H1 (cell line): Measurements from ENCODE around the gene STH. TPM values are rescaled to one million over a fixed set of nuclear protein-coding genes. Genes with fewer than 3 reads are reported as not detected.

Source experiments
- CTCF ChIA-PET: fragments of 300-600 bp; sonication (Branson Sonifier 250); formaldehyde crosslinking; loops from one replicate; lab custom pipeline; 2021; ENCODE audit not compliant: partially characterized antibody; lab: Charles Lee
- POLR2A ChIA-PET: fragments of 300-600 bp; sonication (Branson Sonifier 250); formaldehyde crosslinking; loops from one replicate; lab custom pipeline; 2021; ENCODE audit warnings: inconsistent platforms; ENCODE audit not compliant: partially characterized antibody; lab: Charles Lee
- DNase-seq, 2 experiments: peaks; one replicate each; pipeline versions ENCODE4 v3.0.0 to v3.0.0-alpha.2; 2010 to 2022; ENCODE audit warnings: low spot score in 2 of 2, low read depth in 1 of 2, mixed read lengths in 1 of 2
- FAIRE-seq: peaks from 2 replicates; lab custom pipeline; 2011; peaks lifted over from hg19 to GRCh38; lab: Jason Lieb, UNC
- H2AFZ ChIP-seq: 2 replicates; pipeline ENCODE4 v1.8.1; 2012; ENCODE audit warnings: low read length, inconsistent platforms
- H2AK5ac ChIP-seq: 2 replicates; pipeline ENCODE4 v1.6.1; 2013; ENCODE audit warnings: low read depth, low read length
- H2BK120ac ChIP-seq: replicated peaks from 2 replicates; pipeline ENCODE3; 2013; ENCODE audit warnings: low read depth, low read length, inconsistent platforms
- H2BK12ac ChIP-seq: 2 replicates; pipeline ENCODE4 v1.6.1; 2013; ENCODE audit warnings: low read depth, low read length
- H2BK15ac ChIP-seq: 2 replicates; pipeline ENCODE4 v1.6.1; 2013; ENCODE audit warnings: low read length
- H2BK20ac ChIP-seq: 2 replicates; pipeline ENCODE4 v1.6.1; 2013; ENCODE audit warnings: low read length
- H2BK5ac ChIP-seq: 2 replicates; pipeline ENCODE4 v1.6.1; 2013; ENCODE audit warnings: low read depth, low read length
- H3K14ac ChIP-seq: 2 replicates; pipeline ENCODE4 v1.6.1; 2013; ENCODE audit warnings: inconsistent platforms; ENCODE audit not compliant: insufficient read length
- H3K18ac ChIP-seq: 2 replicates; pipeline ENCODE4 v1.6.1; 2013; ENCODE audit warnings: low read length; ENCODE audit errors: extremely low read depth
- H3K23ac ChIP-seq: 2 replicates; pipeline ENCODE4 v1.6.1; 2013; ENCODE audit warnings: inconsistent platforms; ENCODE audit not compliant: insufficient read length
- H3K23me2 ChIP-seq: 2 replicates; pipeline ENCODE4 v1.6.1; 2013; ENCODE audit warnings: low read depth, low read length
- H3K27ac ChIP-seq: 2 replicates; pipeline ENCODE4 v1.6.1; 2011; ENCODE audit warnings: low read depth, low read length, inconsistent platforms
- H3K27me3 ChIP-seq, 4 experiments: replicated peaks in 1 of 4; 1 replicate in 1 of 4; 2 replicates in 3 of 4; pipeline versions ENCODE4 v1.6.1 to v1.8.1; 2011 to 2013; ENCODE audit warnings: low read length in 3 of 4, mild to moderate bottlenecking in 3 of 4, inconsistent platforms in 2 of 4, mixed read lengths in 2 of 4, moderate library complexity in 1 of 4; ENCODE audit not compliant: control insufficient read depth in 3 of 4, insufficient read depth in 3 of 4; ENCODE audit errors: extremely low read depth in 1 of 4
- H3K36me3 ChIP-seq, 4 experiments: 2 replicates each; pipeline versions ENCODE4 v1.6.1 to v1.8.1; 2011 to 2013; ENCODE audit warnings: mild to moderate bottlenecking in 4 of 4, low read length in 3 of 4, moderate library complexity in 2 of 4, control low read depth in 1 of 4, inconsistent platforms in 1 of 4; ENCODE audit not compliant: insufficient read depth in 4 of 4, control insufficient read depth in 2 of 4
- H3K4ac ChIP-seq: replicated peaks from 2 replicates; pipeline ENCODE3; 2013; ENCODE audit warnings: low read length, low read depth, mixed read lengths, inconsistent platforms; ENCODE audit not compliant: insufficient read length
- H3K4me1 ChIP-seq, 4 experiments: replicated peaks in 1 of 4; 1 replicate in 1 of 4; 2 replicates in 3 of 4; pipeline versions ENCODE4 v1.6.1 to v1.8.1; 2011 to 2013; ENCODE audit warnings: low read length in 3 of 4, inconsistent platforms in 2 of 4, mixed read lengths in 1 of 4; ENCODE audit not compliant: insufficient read depth in 4 of 4, control insufficient read depth in 3 of 4
- H3K4me2 ChIP-seq, 2 experiments: 2 replicates each; pipeline versions ENCODE4 v1.6.1 to v1.8.1; 2011 to 2013; ENCODE audit warnings: low read depth in 2 of 2, low read length in 2 of 2, control low read depth in 1 of 2, inconsistent platforms in 1 of 2, mild to moderate bottlenecking in 1 of 2; ENCODE audit not compliant: insufficient read depth in 1 of 2
- H3K4me3 ChIP-seq, 4 experiments: fragments of 200-600, 300-600 bp in 1 of 4; sonication (generic), shearing (Covaris generic), sonication (Bioruptor Twin) in 1 of 4; 2 replicates each; pipeline versions ENCODE4 v1.5.1 to v1.8.1; 2011 to 2016; ENCODE audit warnings: low read length in 4 of 4, low read depth in 3 of 4, control low read depth in 2 of 4, inconsistent platforms in 2 of 4, mild to moderate bottlenecking in 2 of 4, mixed read lengths in 1 of 4, moderate library complexity in 1 of 4; ENCODE audit not compliant: insufficient read depth in 2 of 4; ENCODE audit errors: extremely low read depth in 1 of 4
- H3K56ac ChIP-seq: replicated peaks from 2 replicates; pipeline ENCODE3; 2013; ENCODE audit warnings: low read depth, mild to moderate bottlenecking, mixed read lengths, low read length, inconsistent platforms; ENCODE audit not compliant: insufficient read length
- H3K79me1 ChIP-seq: 2 replicates; pipeline ENCODE4 v1.6.1; 2013; ENCODE audit warnings: low read depth, low read length, control low read depth
- H3K79me2 ChIP-seq, 2 experiments: 2 replicates each; pipeline versions ENCODE4 v1.6.1 to v1.8.1; 2012 to 2013; ENCODE audit warnings: low read length in 2 of 2, mild to moderate bottlenecking in 2 of 2, inconsistent platforms in 1 of 2; ENCODE audit not compliant: insufficient read depth in 2 of 2, control insufficient read depth in 1 of 2
- H3K9ac ChIP-seq, 4 experiments: replicated peaks in 1 of 4; 1 replicate in 1 of 4; 2 replicates in 3 of 4; pipeline versions ENCODE4 v1.6.1 to v1.8.1; 2011 to 2013; ENCODE audit warnings: low read depth in 3 of 4, low read length in 3 of 4, control low read depth in 2 of 4, mild to moderate bottlenecking in 2 of 4, moderate library complexity in 2 of 4, inconsistent platforms in 1 of 4; ENCODE audit errors: extremely low read depth in 1 of 4
- H3K9me3 ChIP-seq, 2 experiments: 2 replicates each; pipeline versions ENCODE4 v1.6.1 to v1.8.1; 2012 to 2013; ENCODE audit warnings: mild to moderate bottlenecking in 2 of 2, moderate library complexity in 2 of 2, control low read depth in 1 of 2, inconsistent platforms in 1 of 2, low read depth in 1 of 2, low read length in 1 of 2, mixed read lengths in 1 of 2; ENCODE audit not compliant: insufficient read depth in 2 of 2
- H4K20me1 ChIP-seq, 2 experiments: replicated peaks in 1 of 2; 2 replicates each; pipeline versions ENCODE3 to v1.8.1; 2011 to 2013; ENCODE audit warnings: inconsistent platforms in 2 of 2, low read length in 2 of 2, mild to moderate bottlenecking in 1 of 2; ENCODE audit not compliant: insufficient read depth in 2 of 2, control insufficient read depth in 1 of 2
- H4K5ac ChIP-seq: 2 replicates; pipeline ENCODE4 v1.6.1; 2013; ENCODE audit warnings: low read length, low read depth, mixed read lengths, inconsistent platforms; ENCODE audit not compliant: insufficient read length
- H4K8ac ChIP-seq: 2 replicates; pipeline ENCODE4 v1.8.0; 2013; ENCODE audit warnings: mild to moderate bottlenecking, moderate library complexity, low read length, inconsistent platforms; ENCODE audit not compliant: insufficient read depth; ENCODE audit errors: extremely low read depth
- H4K91ac ChIP-seq: replicated peaks from 2 replicates; pipeline ENCODE3; 2013; ENCODE audit warnings: low read length, mixed read lengths, inconsistent platforms; ENCODE audit not compliant: insufficient read length
- CBX8 ChIP-seq: fragments of 300-800, 300-1000 bp; sonication (generic); IDR thresholded peaks from 2 replicates; pipeline ENCODE4 v1.7.1; 2016; ENCODE audit warnings: low read depth, low read length, borderline replicate concordance
- GTF2F1 ChIP-seq: IDR thresholded peaks from 2 replicates; pipeline ENCODE4 v1.6.1; 2012; ENCODE audit warnings: low read depth, low read length, improper control_type of control experiment, borderline replicate concordance
- HDAC2 ChIP-seq, 2 experiments: fragments of 300-600 bp in 1 of 2; sonication (generic) in 1 of 2; IDR thresholded peaks; 2 replicates each; pipeline ENCODE4 v1.6.1; 2011 to 2012; ENCODE audit warnings: low read depth in 2 of 2, low read length in 2 of 2, mild to moderate bottlenecking in 2 of 2, moderate library complexity in 2 of 2, borderline replicate concordance in 1 of 2, inconsistent platforms in 1 of 2
- HDAC6 ChIP-seq: IDR thresholded peaks from one replicate; pipeline ENCODE4 v1.7.1; 2012; ENCODE audit warnings: low read depth, mild to moderate bottlenecking, inconsistent platforms, low read length, moderate library complexity
- KDM5A ChIP-seq: fragments of 200-600 bp; IDR thresholded peaks from 2 replicates; pipeline ENCODE4 v1.7.1; 2012; ENCODE audit warnings: mild to moderate bottlenecking, low read length, inconsistent platforms, mixed read lengths
- NANOG ChIP-seq: IDR thresholded peaks from 2 replicates; pipeline ENCODE4 v1.6.1; 2011; ENCODE audit warnings: low read length, low read depth, mild to moderate bottlenecking, inconsistent platforms; ENCODE audit not compliant: insufficient read depth, poor library complexity, severe bottlenecking
- POLR2AphosphoS5 ChIP-seq: IDR thresholded peaks from 2 replicates; pipeline ENCODE4 v1.6.1; 2011; ENCODE audit warnings: low read depth, low read length
- RAD21 ChIP-seq, 2 experiments: IDR thresholded peaks in 1 of 2; conservative IDR thresholded peaks in 1 of 2; 2 replicates each; pipeline ENCODE4 v1.6.1; 2011; ENCODE audit warnings: low read depth in 2 of 2, low read length in 2 of 2, improper control_type of control experiment in 1 of 2, inconsistent platforms in 1 of 2, mild to moderate bottlenecking in 1 of 2, moderate library complexity in 1 of 2
- RBBP5 ChIP-seq: IDR thresholded peaks from 2 replicates; pipeline ENCODE4 v1.7.1; 2012; ENCODE audit warnings: low read depth, mild to moderate bottlenecking, inconsistent platforms, low read length, moderate library complexity, borderline replicate concordance
- SP2 ChIP-seq: IDR thresholded peaks from 2 replicates; pipeline ENCODE4 v1.6.1; 2012; ENCODE audit warnings: mild to moderate bottlenecking, low read length, inconsistent platforms
- ZNF274 ChIP-seq: IDR thresholded peaks from 2 replicates; pipeline ENCODE4 v1.7.0; 2012; ENCODE audit warnings: low read length, borderline replicate concordance; ENCODE audit errors: extremely low read depth
- WGBS, 2 experiments: shearing (Covaris generic) in 1 of 2; methylation state at CpG; one replicate each; pipeline versions ENCODE4 v1.1.6 to v1.1.7; 2013 to 2015; ENCODE audit warnings: low lambda C conversion rate in 2 of 2, mixed read lengths in 2 of 2, inconsistent platforms in 1 of 2, low coverage in 1 of 2, missing lambda C conversion rate in 1 of 2; ENCODE audit not compliant: insufficient replicate concordance in 2 of 2, insufficient coverage in 1 of 2, insufficient read length in 1 of 2; ENCODE audit errors: extremely low coverage in 1 of 2, missing lambda C conversion rate in 1 of 2; 5-methylcytosine and 5-hydroxymethylcytosine counted together
- polyA plus RNA-seq, 7 experiments: library from polyadenylated mRNA; depleted of rRNA in 3 of 7; stranded (reverse) in 5 of 7; unstranded in 2 of 7; fragments of >200 nt in 5 of 7; fragments of 200-250 nt in 2 of 7; gene quantifications; 1 replicate in 5 of 7; 2 replicates in 1 of 7; 4 replicates in 1 of 7; pipeline versions ENCODE4 v1.2.1 to v1.2.3, GENCODE V29; 2011 to 2013; ENCODE audit warnings: missing spikeins in 2 of 7, mixed read lengths in 2 of 7
- total RNA-seq: library from RNA; stranded (reverse); fragmentation: NEBNext Ultra II Directional; extraction: Animal tissue kit (Norgen Biotek cat#: 25700); gene quantifications from 2 replicates; pipeline ENCODE4 v1.2.1, GENCODE V29; 2021
- TF ChIP-seq, protein P1 (sequence below): IDR thresholded peaks from 2 replicates; pipeline ENCODE4 v1.6.1; 2012; ENCODE audit warnings: inconsistent platforms

STH gene
- total and polyA plus RNA-seq, 2 of the 8 experiments (the other 6 are each of a cell fraction or from before 2014, with no cell fraction given) = not detected

GRCh38 chr17:45962221-45962972, 36.7 kb upstream of the STH start:
- Histone ChIP-seq H4K5ac (no peak overlapping the region), H3K27ac (no peak overlapping the region), H3K4me3 (no peak overlapping the region), H2BK120ac (no peak overlapping the region), H3K4me2 (no peak overlapping the region), H3K23me2 (no peaks in the 10 kb centered on the region), H2BK5ac (no peak overlapping the region), H4K20me1 (no peaks in the 10 kb centered on the region), H3K36me3 (no peaks in the 10 kb centered on the region), H3K18ac (no peak overlapping the region), H2BK20ac (no peak overlapping the region), H3K14ac (no peak overlapping the region), H2BK12ac (no peak overlapping the region), H3K4ac (no peak overlapping the region), H3K79me2 (no peaks in the 10 kb centered on the region), H4K91ac (no peak overlapping the region), H2AFZ (no peak overlapping the region), H3K9ac (no peak overlapping the region), H4K8ac (peak overlapping the region; percentile 51; the same call in 1 of the 2 replicates), H3K56ac (no peak overlapping the region), H3K79me1 (no peaks in the 10 kb centered on the region), H3K23ac (no peak overlapping the region), H3K27me3 (no peaks in the 10 kb centered on the region; a peak in 1 of 7 replicates), H3K4me1 (no peaks in the 10 kb centered on the region), H3K9me3 (no peaks in the 10 kb centered on the region), H2BK15ac (no peak overlapping the region), H2AK5ac (no peak overlapping the region)
- FAIRE-seq = no peak
- 93% methylated on average over 12 of the region's 12 CpGs; no CpG with 5 or more reads in 1 of the 2 experiments for WGBS, 2 experiments
- DNase-seq = no peak
- POLR2A ChIA-PET = no interaction called here
- CTCF ChIA-PET = interaction anchor here (1.6 to 4.0 kb wide), 2 partner anchors 9 kb away, joined by 5 to 31 read pairs; no protein-coding TSS in a partner anchor
- TF ChIP-seq RAD21 (IDR thresholded peaks at IDR 0.05 in 1 of 2, conservative IDR thresholded peaks at IDR 0.05 in 1 of 2; ENCODE audit: low read depth in 2 of 2, low read length in 2 of 2) = no peak
- no peak for TF ChIP-seq GTF2F1
- TF ChIP-seq KDM5A = no peak
- TF ChIP-seq HDAC2 (IDR thresholded peaks at IDR 0.05; ENCODE audit: borderline replicate concordance in 1 of 2, low read depth in 2 of 2, low read length in 2 of 2) = no peak
- TF ChIP-seq, protein P1, sequence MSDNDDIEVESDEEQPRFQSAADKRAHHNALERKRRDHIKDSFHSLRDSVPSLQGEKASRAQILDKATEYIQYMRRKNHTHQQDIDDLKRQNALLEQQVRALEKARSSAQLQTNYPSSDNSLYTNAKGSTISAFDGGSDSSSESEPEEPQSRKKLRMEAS = no peak
- TF ChIP-seq ZNF274 = no peak
- TF ChIP-seq NANOG = no peak
- TF ChIP-seq RBBP5 = no peak
- TF ChIP-seq HDAC6 = no peak
- TF ChIP-seq SP2 = no peak
- TF ChIP-seq POLR2AphosphoS5 = no peak
- no peak for TF ChIP-seq CBX8
